Measurements from ENCODE around the gene PANK1. TPM values are rescaled to one million over a fixed set of nuclear protein-coding genes. Genes with fewer than 3 reads are reported as not detected.
A peak's percentile ranks its signal among the peaks of the same experiment; 100 is the strongest.

Gene PANK1
- total and polyA plus RNA-seq, 8 donors, result 9.4 to 21.1 (median 17.5) TPM

DNA sequence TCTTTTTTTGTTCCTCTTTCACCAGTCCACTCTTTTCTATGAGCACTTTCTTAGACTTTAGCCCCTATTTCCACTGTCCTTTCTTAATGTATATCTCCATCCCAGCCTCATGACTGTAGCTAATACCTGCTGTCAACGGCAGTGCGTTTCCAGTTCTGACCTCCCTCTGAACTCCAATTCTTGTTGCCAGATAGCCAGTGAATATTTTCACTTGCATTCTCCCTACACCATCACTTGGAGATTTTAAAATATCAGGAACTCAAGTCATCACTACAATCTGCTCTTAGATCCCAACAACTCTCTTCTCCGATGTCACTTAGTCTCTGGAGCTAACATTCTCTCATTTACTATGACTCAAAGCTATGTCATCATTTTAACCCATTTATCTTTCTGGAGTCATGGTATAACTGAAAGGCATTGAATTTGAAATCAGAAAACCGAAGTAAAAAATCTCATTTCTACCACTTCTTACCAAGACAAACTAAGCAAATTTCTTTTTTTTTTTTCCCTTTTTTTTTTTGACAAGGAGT is 104.6 kb downstream of the PANK1 start:
- ATAC-seq (no peak), DNase-seq (no peak)
- H3K4me1 ChIP-seq, result peaks cover 0 to 5% of the 10 kb centered on the region in 2 donors
- TF ChIP-seq, protein P1, sequence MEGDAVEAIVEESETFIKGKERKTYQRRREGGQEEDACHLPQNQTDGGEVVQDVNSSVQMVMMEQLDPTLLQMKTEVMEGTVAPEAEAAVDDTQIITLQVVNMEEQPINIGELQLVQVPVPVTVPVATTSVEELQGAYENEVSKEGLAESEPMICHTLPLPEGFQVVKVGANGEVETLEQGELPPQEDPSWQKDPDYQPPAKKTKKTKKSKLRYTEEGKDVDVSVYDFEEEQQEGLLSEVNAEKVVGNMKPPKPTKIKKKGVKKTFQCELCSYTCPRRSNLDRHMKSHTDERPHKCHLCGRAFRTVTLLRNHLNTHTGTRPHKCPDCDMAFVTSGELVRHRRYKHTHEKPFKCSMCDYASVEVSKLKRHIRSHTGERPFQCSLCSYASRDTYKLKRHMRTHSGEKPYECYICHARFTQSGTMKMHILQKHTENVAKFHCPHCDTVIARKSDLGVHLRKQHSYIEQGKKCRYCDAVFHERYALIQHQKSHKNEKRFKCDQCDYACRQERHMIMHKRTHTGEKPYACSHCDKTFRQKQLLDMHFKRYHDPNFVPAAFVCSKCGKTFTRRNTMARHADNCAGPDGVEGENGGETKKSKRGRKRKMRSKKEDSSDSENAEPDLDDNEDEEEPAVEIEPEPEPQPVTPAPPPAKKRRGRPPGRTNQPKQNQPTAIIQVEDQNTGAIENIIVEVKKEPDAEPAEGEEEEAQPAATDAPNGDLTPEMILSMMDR (IDR thresholded peaks at IDR 0.05), result no peak
- H3K27me3 ChIP-seq, result peaks cover 8 to 29% of the 10 kb centered on the region in 2 donors
- H3K36me3 ChIP-seq, result no peaks in the 10 kb centered on the region
- H3K27ac ChIP-seq, result no peak overlapping the region
- H3K4me3 ChIP-seq, result no peak overlapping the region
- H3K9me3 ChIP-seq, result no peaks in the 10 kb centered on the region
- intact Hi-C loops (cut with DNase I), result no loop called here

DNA sequence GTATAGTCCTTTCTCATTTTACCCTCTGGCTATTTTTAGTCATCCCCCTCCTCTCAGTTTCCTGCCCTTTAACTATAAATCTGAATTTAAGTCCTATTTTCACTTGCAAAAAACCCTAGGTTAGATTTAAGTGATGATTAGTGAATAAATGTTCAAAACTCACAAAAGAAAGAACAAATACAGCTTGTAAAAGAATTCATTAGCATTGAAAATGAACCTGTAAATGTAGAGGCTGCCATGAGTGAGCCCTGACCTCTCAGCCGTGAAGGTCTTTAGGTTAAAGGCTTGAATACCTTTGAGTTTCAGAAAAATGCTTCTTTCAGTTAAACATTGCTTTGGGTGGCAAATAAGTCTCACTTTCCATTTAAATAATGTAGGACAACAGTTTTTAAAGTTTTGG is 107.7 kb downstream of the PANK1 start:
- ATAC-seq (no peak), DNase-seq (no peak)
- intact Hi-C loops (cut with DNase I), result no loop called here
- H3K4me1 ChIP-seq, result peaks cover 0 to 14% of the 10 kb centered on the region in 2 donors
- no peaks in the 10 kb centered on the region for H3K36me3 ChIP-seq
- no peaks in the 10 kb centered on the region for H3K9me3 ChIP-seq
- H3K27me3 ChIP-seq, result peaks cover 34 to 60% of the 10 kb centered on the region in 2 donors
- H3K27ac ChIP-seq, result no peak overlapping the region
- no peak overlapping the region for H3K4me3 ChIP-seq
- TF ChIP-seq, protein P1 (IDR thresholded peaks at IDR 0.05), result no peak

DNA sequence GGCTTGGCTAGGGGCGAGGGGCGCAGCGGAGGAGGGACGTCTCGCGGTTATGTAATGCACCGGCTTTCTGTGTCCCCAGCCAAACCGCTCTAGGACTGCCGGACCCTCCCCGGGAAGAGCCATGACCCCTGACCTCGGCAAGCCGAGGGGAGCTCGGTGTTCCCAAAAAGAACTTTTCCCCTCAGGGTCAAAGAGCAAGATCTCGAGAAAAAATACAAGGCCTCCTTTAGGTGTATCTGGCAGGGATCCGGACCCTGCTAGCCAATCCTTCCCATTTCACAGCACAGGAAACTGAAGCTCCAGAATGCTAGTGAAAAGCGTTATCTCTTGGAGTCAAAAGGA is 109.1 kb downstream of the PANK1 start:
- DNase-seq (no peak), ATAC-seq (no peak)
- H3K4me3 ChIP-seq, result peak overlapping the region; percentile 33 to 36
- peaks cover 0 to 14% of the 10 kb centered on the region in 2 donors for H3K4me1 ChIP-seq
- TF ChIP-seq, protein P1 (IDR thresholded peaks at IDR 0.05), result no peak
- intact Hi-C loops (cut with DNase I), result no loop called here
- H3K36me3 ChIP-seq, result no peaks in the 10 kb centered on the region
- no peak overlapping the region for H3K27ac ChIP-seq
- H3K27me3 ChIP-seq, result peaks cover 35 to 74% of the 10 kb centered on the region in 2 donors
- no peaks in the 10 kb centered on the region for H3K9me3 ChIP-seq

DNA sequence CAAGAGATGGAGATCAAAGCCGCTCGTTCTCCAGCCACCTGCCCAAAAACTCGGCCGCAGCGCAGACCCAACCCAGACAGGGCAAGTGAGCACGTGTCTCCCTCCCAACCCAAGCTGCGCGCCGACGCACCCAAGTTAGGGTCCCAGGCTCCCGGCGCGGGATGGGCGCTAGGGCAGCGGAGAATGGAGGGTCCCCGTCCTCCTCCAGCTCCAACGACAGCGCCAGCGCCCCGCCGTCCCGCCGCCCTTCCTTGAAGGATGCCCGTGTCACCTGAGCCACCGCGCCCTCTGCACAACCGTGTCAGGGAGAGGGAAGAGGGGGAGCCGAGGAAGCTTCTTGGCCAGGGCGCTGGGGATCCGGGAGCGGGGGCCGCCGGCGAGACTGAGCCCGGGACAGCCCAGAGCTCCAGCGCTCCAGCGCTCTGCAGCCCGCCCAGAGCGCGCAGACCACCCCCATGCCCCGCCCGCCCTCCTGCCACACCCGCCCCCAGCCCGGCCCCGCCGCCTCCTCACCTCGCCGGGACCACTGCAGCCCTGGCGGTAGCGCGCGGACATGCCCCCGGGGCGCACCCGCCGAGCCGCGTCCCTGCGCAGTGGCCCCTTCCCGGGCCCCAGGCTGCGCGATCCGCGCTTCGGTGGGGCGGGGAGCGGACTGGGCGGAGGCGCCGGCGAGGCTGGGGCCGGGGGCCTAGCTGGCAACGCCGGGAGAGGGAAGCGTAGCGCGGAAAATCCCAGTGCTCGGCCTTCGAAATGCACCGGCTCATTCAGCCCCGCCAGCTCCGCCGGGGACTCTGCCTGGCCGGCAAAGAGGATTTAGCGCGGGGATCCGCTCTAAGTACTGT is 109.7 kb downstream of the PANK1 start, which contains the start of gene SLC16A12:
Gene SLC16A12 (minus strand): TSS at position 424 of the 842 bp plus-strand sequence. CDS start 73,016 bp downstream, outside the sequence.
- ATAC-seq (peak; percentile 83), DNase-seq (peak in 2 of 4 donors; percentile 31 to 79)
- H3K36me3 ChIP-seq, result no peaks in the 10 kb centered on the region
- H3K27me3 ChIP-seq, result peaks cover 35 to 80% of the 10 kb centered on the region in 2 donors
- peaks cover 0 to 14% of the 10 kb centered on the region in 2 donors for H3K4me1 ChIP-seq
- peak within 1 kb of the TSS; percentile 33 to 36 for H3K4me3 ChIP-seq
- TF ChIP-seq, protein P1 (IDR thresholded peaks at IDR 0.05), result no peak
- no peaks in the 10 kb centered on the region for H3K9me3 ChIP-seq
- intact Hi-C loops (cut with DNase I), result no loop called here
- H3K27ac ChIP-seq, result no peak within 1 kb of the TSS

DNA sequence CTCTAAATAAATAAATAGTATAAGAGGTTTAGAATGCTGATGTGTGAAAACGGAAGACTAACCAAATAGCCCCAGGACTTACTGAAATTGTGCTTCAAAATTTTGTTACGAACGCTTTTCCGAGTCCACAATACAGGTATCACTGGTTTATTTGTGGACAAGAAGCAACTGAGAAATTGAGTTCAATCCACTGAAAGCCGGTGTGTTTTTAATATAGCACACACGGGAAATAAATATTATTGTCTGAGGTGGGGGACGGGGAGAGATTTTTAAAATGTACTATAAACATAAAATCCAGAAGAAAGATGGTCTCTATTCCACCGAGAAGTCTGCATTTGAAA is 110.2 kb downstream of the PANK1 start:
- peak overlapping the region; percentile 33 to 36 for H3K4me3 ChIP-seq
- H3K36me3 ChIP-seq, result no peaks in the 10 kb centered on the region
- intact Hi-C loops (cut with DNase I), result no loop called here
- H3K9me3 ChIP-seq, result no peaks in the 10 kb centered on the region
- peaks cover 35 to 81% of the 10 kb centered on the region in 2 donors for H3K27me3 ChIP-seq
- DNase-seq (no peak), ATAC-seq (no peak)
- no peak overlapping the region for H3K27ac ChIP-seq
- peaks cover 0 to 14% of the 10 kb centered on the region in 2 donors for H3K4me1 ChIP-seq
- TF ChIP-seq, protein P1 (IDR thresholded peaks at IDR 0.05), result no peak
